NCI-H748 (cell line): Measurements from ENCODE around the gene OR56A5.
A peak's percentile ranks its signal among the peaks of the same experiment; 100 is the strongest.
"Not testable (repeated sequence)": the region's sequence is repeated elsewhere in the genome, so short reads cannot be mapped to it uniquely, and the experiment has no call there.

Source experiments
- DNase-seq: peaks from one replicate; lab custom pipeline; 2025; ENCODE audit not compliant: unreplicated experiment; lab: John Stamatoyannopoulos, UW

Gene OR56A5

DNA sequence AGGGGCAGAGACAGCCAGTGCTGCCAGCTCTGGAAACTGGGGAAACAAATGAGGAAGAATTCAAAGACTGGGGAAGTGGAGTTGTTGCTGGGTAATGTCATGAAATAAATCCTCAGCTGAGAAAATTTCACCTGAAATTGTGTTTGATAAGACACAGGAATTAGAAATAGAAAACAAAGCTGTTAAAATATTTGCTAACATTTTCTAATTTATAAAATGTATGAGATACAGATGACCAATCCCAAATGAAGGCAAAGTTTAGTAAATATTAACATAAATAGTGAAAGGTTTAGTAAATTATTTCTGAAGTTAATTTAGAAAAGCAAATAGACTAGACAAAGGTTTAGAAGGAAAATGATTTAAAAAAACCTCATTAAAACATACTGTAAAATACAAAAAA, at the start of gene OR56A5:
TSS of gene OR56A5 (minus strand) at position 101 of the 400 bp plus-strand sequence. CDS start at position 101, 0 bp downstream.
- DNase-seq = no peak

DNA sequence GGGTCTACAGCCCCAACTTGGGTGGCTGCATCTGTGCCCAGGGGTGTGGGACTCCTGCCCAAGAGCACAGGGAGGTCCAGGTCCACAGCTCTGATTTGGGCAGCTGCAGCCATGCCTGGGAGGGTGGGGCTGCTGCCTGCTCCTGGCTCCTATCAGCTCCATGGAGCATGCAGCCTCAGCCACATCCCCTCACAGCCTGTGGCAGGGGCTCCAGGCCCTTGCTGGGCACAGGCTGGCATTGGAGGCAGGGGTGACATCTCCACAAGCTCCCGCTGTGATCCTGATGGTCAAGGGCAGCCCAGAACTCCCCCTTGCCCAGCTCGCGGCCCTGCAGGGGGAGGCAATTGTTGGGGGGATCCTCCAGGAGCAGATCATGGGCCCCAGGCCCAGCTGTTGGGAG, 44.7 kb upstream of the OR56A5 start:
- DNase-seq = no peak

DNA sequence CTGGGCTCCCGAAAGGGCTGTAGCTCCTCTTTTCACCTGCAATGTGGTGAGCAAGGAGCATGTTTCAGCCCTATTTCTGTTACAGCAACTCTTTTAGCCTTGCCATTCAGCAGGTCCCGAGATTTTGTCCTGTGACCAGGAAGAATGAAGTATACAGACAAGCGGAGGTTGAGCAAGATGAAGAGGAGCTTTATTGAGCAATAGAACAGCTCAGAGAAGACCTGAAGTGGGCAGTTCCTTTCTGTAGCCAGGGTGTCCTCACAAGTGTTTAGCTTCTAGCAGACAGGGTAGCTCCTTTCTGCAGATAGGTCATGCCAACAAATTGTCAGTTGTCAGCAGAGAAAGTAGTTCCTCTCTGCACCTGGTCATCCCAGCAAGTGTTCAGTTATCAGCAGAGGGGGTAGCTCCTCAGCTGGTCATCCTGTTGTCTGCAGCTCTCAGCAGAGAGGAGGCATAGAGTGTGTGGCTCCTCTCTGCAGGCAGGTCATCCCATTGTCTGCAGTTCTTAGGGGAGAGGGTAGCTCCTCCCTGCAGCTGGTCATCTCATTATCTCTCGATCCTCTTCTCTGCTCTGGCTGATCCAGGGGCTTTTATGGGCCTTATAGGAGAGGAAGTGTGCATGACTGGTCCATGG, 43.9 kb upstream of the OR56A5 start:
- no peak for DNase-seq

DNA sequence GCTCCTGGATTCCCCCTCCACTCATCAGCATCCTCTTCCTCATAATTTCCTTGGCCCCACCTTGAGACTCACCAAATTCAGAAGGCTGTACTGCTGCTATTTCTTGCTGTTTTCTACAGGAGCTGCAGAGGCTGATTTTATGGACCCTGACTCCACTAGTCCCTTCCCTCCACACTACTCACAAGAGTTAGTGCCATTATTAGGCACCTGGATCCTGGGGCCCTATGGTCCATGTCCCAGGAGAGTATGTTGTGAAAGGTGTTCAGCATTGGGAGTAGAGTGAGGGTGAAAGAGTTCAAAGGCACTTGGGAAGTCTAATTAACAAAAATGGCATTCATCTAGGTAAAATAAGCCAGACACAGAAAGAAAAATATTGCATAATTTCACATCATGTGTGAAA, 38.6 kb upstream of the OR56A5 start, which contains the start of gene OR56A4:
TSS of gene OR56A4 (minus strand) at position 101 of the 400 bp plus-strand sequence. CDS start 3,954 bp downstream, outside the sequence.
- DNase-seq = no peak

- DNase-seq = no peak
Observed at GRCh38 chr11:6006395-6006794, 38.1 kb upstream of the OR56A5 start.

- DNase-seq = no peak
Observed at GRCh38 chr11:6002202-6002699, 34.0 kb upstream of the OR56A5 start.

- DNase-seq = no peak
Observed at GRCh38 chr11:5994791-5995190, 26.5 kb upstream of the OR56A5 start.

- peak; percentile 27 for DNase-seq
Observed at GRCh38 chr11:5992604-5993251, 24.4 kb upstream of the OR56A5 start.

GRCh38 chr11:5992150-5992549, 23.9 kb upstream of the OR56A5 start:
- DNase-seq = no peak

GRCh38 chr11:5989203-5989602, 20.9 kb upstream of the OR56A5 start:
- no peak for DNase-seq

DNA sequence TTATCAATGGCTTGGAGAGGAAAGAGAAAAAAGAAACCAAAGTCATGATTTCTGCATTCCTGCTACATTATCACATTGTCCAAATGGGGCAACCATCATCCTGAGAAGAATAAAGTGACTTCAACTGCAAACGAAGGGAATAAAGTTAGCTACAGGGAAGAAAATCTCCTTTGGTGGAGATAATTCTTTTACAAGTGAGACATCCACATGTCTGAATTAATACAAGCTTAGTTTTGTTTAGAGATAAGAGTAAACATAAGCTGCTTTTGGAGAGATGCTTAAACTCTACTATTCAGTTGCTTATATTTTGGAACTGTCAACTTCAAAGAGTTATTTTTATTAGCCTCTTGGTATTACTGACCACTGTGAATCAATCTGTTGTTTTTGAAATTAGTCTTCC, 18.6 kb upstream of the OR56A5 start, which contains the start of gene OR52L1:
TSS of gene OR52L1 (minus strand) at position 101 of the 400 bp plus-strand sequence. CDS start at position 46, 55 bp downstream.
- DNase-seq = no peak

- no peak for DNase-seq
Observed at GRCh38 chr11:5983443-5983842, 15.1 kb upstream of the OR56A5 start.

DNA sequence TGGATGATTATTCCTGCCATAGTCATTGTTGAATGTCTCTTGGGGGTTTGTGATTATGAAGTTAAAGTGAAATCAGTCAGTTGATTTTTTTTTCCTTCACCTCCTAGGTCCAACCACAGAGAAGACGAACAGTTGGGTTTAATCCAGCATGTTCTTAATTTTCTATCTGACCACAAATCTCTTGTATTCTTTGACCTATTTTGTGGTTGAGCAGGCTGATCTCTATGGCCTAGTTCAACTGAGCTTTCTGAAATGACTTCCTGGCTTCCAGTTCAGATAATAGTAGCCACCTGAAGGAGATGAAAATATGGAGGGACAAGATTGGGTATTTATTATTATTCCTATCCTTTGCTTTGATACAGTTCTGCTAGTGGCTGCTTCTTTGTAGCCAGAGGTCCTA, 5.2 kb upstream of the OR56A5 start:
- no peak for DNase-seq

GRCh38 chr11:5967708-5968107, 586 bp downstream of the OR56A5 start:
- no peak for DNase-seq

- DNase-seq = no peak
Observed at GRCh38 chr11:5966958-5967357, 1.3 kb downstream of the OR56A5 start.

- DNase-seq = not testable (repeated sequence)
Observed at GRCh38 chr11:5960704-5961320, 7.5 kb downstream of the OR56A5 start.

DNA sequence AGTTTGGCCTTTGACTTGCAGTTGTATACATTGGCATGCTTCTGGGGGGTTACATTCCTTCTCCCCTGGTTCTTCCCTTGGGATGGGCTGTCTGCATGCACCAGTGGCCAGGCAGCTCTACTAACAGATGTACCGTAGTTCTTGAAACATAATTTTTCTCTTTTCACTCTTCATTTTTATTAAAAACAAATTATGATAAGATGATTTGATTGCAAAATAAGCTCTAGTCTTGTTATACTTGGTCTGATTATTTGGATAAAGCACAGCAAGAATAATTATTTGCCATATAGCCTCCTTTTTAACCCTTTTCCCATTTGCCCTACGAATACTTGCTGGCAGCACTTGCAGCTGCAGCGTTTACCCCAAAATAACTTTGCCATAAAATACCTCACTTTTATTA, 12.7 kb downstream of the OR56A5 start:
- no peak for DNase-seq

DNA sequence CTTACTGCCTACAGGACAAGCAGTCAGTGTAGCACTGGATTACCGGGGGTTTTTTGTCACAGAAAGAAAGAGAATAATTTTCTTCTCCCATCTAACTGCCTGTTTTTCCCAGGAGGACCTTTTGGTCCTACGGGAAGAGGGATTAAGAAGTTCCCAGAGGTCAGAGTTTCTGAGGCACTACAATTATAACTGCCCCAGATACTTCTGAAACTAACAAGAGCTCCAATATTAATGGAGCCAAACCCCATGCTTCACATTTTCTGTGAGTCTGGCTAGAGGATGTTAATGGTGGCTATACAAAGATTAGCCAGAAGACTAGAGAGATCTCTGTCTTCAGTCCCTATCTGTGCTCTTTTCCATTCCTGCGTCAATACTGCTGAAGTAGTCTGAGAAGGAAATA, 26.3 kb downstream of the OR56A5 start, which contains the start of gene OR56A3:
TSS of gene OR56A3 (plus strand) at position 301 of the 400 bp plus-strand sequence. CDS start 5,096 bp downstream, outside the sequence.
- no peak for DNase-seq

- DNase-seq = no peak
Observed at GRCh38 chr11:5940748-5941147, 27.5 kb downstream of the OR56A5 start.

DNA sequence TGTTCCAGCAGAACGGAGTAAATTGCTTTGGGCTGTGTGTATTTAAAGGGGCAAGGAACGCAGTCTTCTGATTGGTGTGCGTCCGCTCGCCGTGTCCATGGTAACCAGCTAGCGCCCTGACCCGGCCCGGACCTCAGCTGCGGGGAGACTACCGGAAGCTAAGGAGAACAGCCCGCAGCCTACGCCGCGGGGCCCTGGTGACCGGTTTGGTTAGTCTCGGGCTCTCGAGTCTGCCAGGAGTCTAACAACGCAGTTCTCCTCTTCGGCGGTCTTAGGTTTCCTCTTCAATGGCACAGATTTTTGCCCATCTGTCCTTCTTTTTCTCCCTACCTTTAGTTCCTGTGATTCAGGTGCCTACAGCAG, 29.7 kb downstream of the OR56A5 start:
- peak; percentile 67 for DNase-seq

DNA sequence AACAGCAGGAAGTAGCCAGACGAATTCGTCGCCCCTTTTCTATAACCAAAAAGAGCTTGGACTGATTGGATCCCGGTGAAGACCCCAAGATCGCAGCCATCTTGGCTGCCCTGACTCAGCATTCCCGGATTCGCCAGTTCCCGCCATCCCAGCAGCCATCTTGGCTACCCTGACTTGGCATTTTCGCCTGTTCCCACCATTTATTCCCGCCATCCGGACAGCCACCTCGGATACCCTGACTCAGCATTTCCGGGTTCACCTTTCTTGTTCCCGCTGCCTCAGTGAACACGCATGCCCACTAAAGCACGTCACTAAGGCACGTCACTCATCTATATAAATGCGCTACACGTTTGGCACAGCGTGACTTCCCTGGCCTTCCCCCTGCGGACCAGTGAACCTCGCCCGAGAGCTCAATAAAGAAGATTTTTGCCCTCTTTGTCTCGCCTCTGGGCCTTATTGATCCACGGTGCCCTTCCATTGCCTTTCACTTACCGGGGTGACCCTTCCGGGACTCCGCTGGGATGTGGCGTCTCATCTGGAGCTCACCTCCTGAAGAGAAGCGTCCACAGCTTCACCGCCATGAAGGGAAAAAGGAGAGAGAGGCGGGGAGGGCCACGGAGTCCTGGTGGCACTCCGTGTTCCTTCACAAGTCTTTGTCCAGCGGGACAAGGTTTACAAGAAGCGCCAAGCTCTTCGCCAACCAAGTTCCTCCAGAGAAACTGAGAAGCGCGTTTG, 30.3 kb downstream of the OR56A5 start:
- peak; percentile 70 for DNase-seq
